DND-41 (cell line): Measurements from ENCODE around the gene TRIM24.

ENCODE experiments used
- ATAC-seq: fragments of 200-7000 bp; cut with Tn5 transposase; 3 replicates; pipeline ENCODE4 v1.9.1; 2021; ENCODE audit warnings: low read depth; ENCODE audit not compliant: insufficient read depth
- DNase-seq: peaks from one replicate; pipeline ENCODE4 v3.0.0-alpha.2; 2020
- H2AFZ ChIP-seq: 2 replicates; pipeline ENCODE4 v1.6.0; 2012; ENCODE audit warnings: low read depth, low read length
- H3K27ac ChIP-seq: 2 replicates; pipeline ENCODE4 v1.5.1; 2012; ENCODE audit warnings: low read length, inconsistent platforms
- H3K27me3 ChIP-seq: fragments of 200-600 bp; sonication (generic); 2 replicates; pipeline ENCODE4 v1.6.0; 2012; ENCODE audit warnings: low read length, mild to moderate bottlenecking, inconsistent platforms; ENCODE audit not compliant: insufficient read depth, poor library complexity
- H3K36me3 ChIP-seq: 2 replicates; pipeline ENCODE4 v1.5.1; 2012; ENCODE audit warnings: low read length, inconsistent platforms; ENCODE audit not compliant: insufficient read depth
- H3K4me1 ChIP-seq: 2 replicates; pipeline ENCODE4 v1.5.1; 2012; ENCODE audit warnings: mild to moderate bottlenecking, low read length; ENCODE audit not compliant: insufficient read depth
- H3K4me2 ChIP-seq: 2 replicates; pipeline ENCODE4 v1.6.0; 2012; ENCODE audit warnings: mild to moderate bottlenecking, moderate library complexity, low read length, inconsistent platforms; ENCODE audit not compliant: insufficient read depth
- H3K4me3 ChIP-seq, 2 experiments: fragments of 200-600 bp in 1 of 2; shearing (Covaris generic) in 1 of 2; 2 replicates each; pipeline ENCODE4 v1.5.1; 2012 to 2016; ENCODE audit warnings: inconsistent platforms in 2 of 2, low read length in 2 of 2, mild to moderate bottlenecking in 2 of 2, low read depth in 1 of 2, moderate library complexity in 1 of 2
- H3K79me2 ChIP-seq: 2 replicates; pipeline ENCODE4 v1.6.0; 2012; ENCODE audit warnings: low read length, inconsistent platforms; ENCODE audit not compliant: insufficient read depth
- H3K9ac ChIP-seq: 2 replicates; pipeline ENCODE4 v1.6.0; 2012; ENCODE audit warnings: low read depth, mild to moderate bottlenecking, inconsistent platforms, low read length, moderate library complexity
- H3K9me3 ChIP-seq: 2 replicates; pipeline ENCODE4 v1.5.1; 2012; ENCODE audit warnings: low read length, moderate library complexity, mild to moderate bottlenecking, inconsistent platforms; ENCODE audit not compliant: insufficient read depth, severe bottlenecking
- H4K20me1 ChIP-seq: 2 replicates; pipeline ENCODE4 v1.6.0; 2012; ENCODE audit warnings: low read length; ENCODE audit not compliant: insufficient read depth
- EZH2 ChIP-seq: IDR thresholded peaks from 3 replicates; pipeline ENCODE4 v1.6.1; 2012; ENCODE audit warnings: borderline replicate concordance, low read depth, mild to moderate bottlenecking, moderate library complexity, low read length, inconsistent platforms; ENCODE audit not compliant: severe bottlenecking
- TF ChIP-seq, protein P1 (sequence below): IDR thresholded peaks from 2 replicates; pipeline ENCODE4 v1.5.1; 2012; ENCODE audit warnings: borderline replicate concordance, low read length, moderate library complexity, mild to moderate bottlenecking; ENCODE audit not compliant: poor library complexity, severe bottlenecking; ENCODE audit errors: extremely low read depth

Gene TRIM24

DNA sequence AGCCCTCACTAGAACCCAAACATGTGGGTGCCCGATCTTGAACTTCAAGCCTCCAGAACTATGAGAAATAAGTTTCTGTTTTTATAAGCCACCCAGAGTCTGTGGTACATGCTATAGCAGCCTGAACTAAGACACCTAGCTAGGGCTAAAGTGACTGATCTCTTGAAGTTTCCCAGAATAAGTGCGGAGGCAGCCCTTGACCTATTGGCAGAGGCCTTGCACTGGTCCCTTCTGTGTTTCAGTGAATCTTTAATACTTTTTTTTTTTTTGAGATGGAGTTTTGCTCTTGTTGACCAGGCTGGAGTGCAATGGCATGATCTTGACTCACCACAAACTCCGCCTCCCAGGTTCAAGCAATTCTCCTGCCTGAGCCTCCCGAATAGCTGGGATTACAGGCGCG is 156.0 kb downstream of the TRIM24 start:
- DNase-seq (no peak), ATAC-seq (no peak)
- no peak overlapping the region for H3K4me3 ChIP-seq
- H3K9ac ChIP-seq = no peak overlapping the region
- H3K36me3 ChIP-seq = no peaks in the 10 kb centered on the region
- peaks cover 3% of the 10 kb centered on the region for H4K20me1 ChIP-seq
- H3K4me1 ChIP-seq = no peaks in the 10 kb centered on the region
- no peak overlapping the region for H2AFZ ChIP-seq
- no peak overlapping the region for H3K4me2 ChIP-seq
- H3K79me2 ChIP-seq = no peaks in the 10 kb centered on the region
- no peaks in the 10 kb centered on the region for H3K9me3 ChIP-seq
- no peak for TF ChIP-seq EZH2
- no peak overlapping the region for H3K27ac ChIP-seq
- peaks cover 4% of the 10 kb centered on the region for H3K27me3 ChIP-seq

DNA sequence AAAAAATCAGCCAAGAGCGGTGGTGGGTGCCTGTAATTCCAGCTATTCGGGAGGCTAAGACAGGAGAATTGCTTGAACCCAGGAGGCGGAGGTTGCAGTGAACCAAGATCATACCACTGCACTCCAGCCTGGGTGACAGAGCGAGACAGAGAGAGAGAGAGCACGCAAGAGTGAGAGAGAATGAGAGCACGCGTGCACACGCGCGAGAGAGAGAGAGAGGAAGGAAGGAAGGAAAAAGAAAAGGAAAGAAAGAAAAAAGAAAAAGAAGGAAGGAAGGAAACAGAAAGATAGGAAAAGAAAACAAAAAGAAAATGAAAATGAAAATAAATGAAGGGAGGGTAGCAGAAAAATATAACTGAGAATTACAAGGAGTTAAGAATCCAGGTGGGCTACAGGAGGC is 158.4 kb downstream of the TRIM24 start:
- no peak overlapping the region for H3K9ac ChIP-seq
- no peak overlapping the region for H3K4me3 ChIP-seq
- no peak overlapping the region for H3K27ac ChIP-seq
- no peaks in the 10 kb centered on the region for H3K4me1 ChIP-seq
- H4K20me1 ChIP-seq = peaks cover 4% of the 10 kb centered on the region
- DNase-seq (no peak), ATAC-seq (no peak)
- no peaks in the 10 kb centered on the region for H3K9me3 ChIP-seq
- no peaks in the 10 kb centered on the region for H3K79me2 ChIP-seq
- TF ChIP-seq, protein P1, sequence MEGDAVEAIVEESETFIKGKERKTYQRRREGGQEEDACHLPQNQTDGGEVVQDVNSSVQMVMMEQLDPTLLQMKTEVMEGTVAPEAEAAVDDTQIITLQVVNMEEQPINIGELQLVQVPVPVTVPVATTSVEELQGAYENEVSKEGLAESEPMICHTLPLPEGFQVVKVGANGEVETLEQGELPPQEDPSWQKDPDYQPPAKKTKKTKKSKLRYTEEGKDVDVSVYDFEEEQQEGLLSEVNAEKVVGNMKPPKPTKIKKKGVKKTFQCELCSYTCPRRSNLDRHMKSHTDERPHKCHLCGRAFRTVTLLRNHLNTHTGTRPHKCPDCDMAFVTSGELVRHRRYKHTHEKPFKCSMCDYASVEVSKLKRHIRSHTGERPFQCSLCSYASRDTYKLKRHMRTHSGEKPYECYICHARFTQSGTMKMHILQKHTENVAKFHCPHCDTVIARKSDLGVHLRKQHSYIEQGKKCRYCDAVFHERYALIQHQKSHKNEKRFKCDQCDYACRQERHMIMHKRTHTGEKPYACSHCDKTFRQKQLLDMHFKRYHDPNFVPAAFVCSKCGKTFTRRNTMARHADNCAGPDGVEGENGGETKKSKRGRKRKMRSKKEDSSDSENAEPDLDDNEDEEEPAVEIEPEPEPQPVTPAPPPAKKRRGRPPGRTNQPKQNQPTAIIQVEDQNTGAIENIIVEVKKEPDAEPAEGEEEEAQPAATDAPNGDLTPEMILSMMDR = no peak
- TF ChIP-seq EZH2 = no peak
- no peak overlapping the region for H3K4me2 ChIP-seq
- H3K36me3 ChIP-seq = no peaks in the 10 kb centered on the region
- H2AFZ ChIP-seq = no peak overlapping the region
- peaks cover 4% of the 10 kb centered on the region for H3K27me3 ChIP-seq

DNA sequence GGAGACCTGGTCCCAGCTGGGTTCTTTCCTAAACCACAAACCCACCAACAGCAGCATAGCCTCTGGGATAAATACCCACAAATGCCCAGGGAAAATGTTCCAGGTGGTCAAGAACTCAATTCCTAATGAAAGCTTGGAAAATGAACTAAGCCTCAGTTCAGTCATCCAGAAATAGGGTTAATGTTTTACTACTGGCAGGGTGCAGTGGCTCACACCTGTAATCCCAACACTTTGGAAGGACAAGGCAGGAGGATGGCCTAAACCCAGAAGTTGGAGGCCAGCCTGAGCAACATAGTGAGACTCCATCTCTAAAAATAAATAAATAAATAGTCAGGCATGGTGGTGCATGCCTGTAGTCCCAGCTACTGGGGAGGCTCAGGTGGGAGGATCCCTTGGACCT is 158.9 kb downstream of the TRIM24 start:
- no peaks in the 10 kb centered on the region for H3K79me2 ChIP-seq
- no peak overlapping the region for H3K4me2 ChIP-seq
- H3K4me3 ChIP-seq = no peak overlapping the region
- no peaks in the 10 kb centered on the region for H3K9me3 ChIP-seq
- H3K27ac ChIP-seq = no peak overlapping the region
- no peaks in the 10 kb centered on the region for H3K4me1 ChIP-seq
- H2AFZ ChIP-seq = no peak overlapping the region
- peaks cover 4% of the 10 kb centered on the region for H4K20me1 ChIP-seq
- peaks cover 4% of the 10 kb centered on the region for H3K27me3 ChIP-seq
- DNase-seq = no peak
- ATAC-seq = no peak
- no peaks in the 10 kb centered on the region for H3K36me3 ChIP-seq
- no peak overlapping the region for H3K9ac ChIP-seq
- TF ChIP-seq EZH2 = no peak
- TF ChIP-seq, protein P1 = no peak

DNA sequence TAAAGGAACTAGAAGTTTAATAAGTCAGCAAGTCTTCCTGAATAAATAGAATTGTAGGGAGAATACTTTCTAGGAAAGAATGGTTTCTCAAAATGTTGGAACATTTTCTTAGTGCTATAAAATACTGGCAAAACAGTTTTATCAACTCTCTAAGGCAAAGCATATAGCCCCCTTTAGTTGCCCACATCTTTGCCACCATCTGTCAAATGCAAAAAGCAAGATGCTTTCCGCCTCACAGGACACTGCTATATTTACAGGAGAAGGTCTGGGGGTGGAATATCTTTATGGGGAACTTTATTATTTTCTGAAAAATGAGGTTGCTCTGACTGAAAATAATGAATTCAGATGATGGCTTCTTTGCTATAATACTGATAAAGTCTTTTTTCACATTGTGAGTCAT is 162.8 kb downstream of the TRIM24 start:
- H2AFZ ChIP-seq = no peak overlapping the region
- no peaks in the 10 kb centered on the region for H3K9me3 ChIP-seq
- H3K27me3 ChIP-seq = peaks cover 3% of the 10 kb centered on the region
- no peak overlapping the region for H3K4me3 ChIP-seq
- no peak overlapping the region for H3K4me2 ChIP-seq
- H3K4me1 ChIP-seq = peaks cover 29% of the 10 kb centered on the region
- no peak overlapping the region for H3K27ac ChIP-seq
- no peaks in the 10 kb centered on the region for H3K36me3 ChIP-seq
- no peaks in the 10 kb centered on the region for H3K79me2 ChIP-seq
- ATAC-seq = no peak
- TF ChIP-seq, protein P1 = no peak
- no peak for TF ChIP-seq EZH2
- peaks cover 4% of the 10 kb centered on the region for H4K20me1 ChIP-seq
- DNase-seq = no peak
- H3K9ac ChIP-seq = no peak overlapping the region
